H1 (cell line): Measurements from ENCODE around the gene FCAMR. TPM values are rescaled to one million over a fixed set of nuclear protein-coding genes. Genes with fewer than 3 reads are reported as not detected.
"Not testable (repeated sequence)": the region's sequence is repeated elsewhere in the genome, so short reads cannot be mapped to it uniquely, and the experiment has no call there.

ENCODE experiments used
- CTCF ChIA-PET: fragments of 300-600 bp; sonication (Branson Sonifier 250); formaldehyde crosslinking; loops from one replicate; lab custom pipeline; 2021; ENCODE audit not compliant: partially characterized antibody; lab: Charles Lee
- POLR2A ChIA-PET: fragments of 300-600 bp; sonication (Branson Sonifier 250); formaldehyde crosslinking; loops from one replicate; lab custom pipeline; 2021; ENCODE audit warnings: inconsistent platforms; ENCODE audit not compliant: partially characterized antibody; lab: Charles Lee
- DNase-seq, 2 experiments: peaks; one replicate each; pipeline versions ENCODE4 v3.0.0 to v3.0.0-alpha.2; 2010 to 2022; ENCODE audit warnings: low spot score in 2 of 2, low read depth in 1 of 2, mixed read lengths in 1 of 2
- FAIRE-seq: peaks from 2 replicates; lab custom pipeline; 2011; peaks lifted over from hg19 to GRCh38; lab: Jason Lieb, UNC
- H2AFZ ChIP-seq: 2 replicates; pipeline ENCODE4 v1.8.1; 2012; ENCODE audit warnings: low read length, inconsistent platforms
- H2AK5ac ChIP-seq: 2 replicates; pipeline ENCODE4 v1.6.1; 2013; ENCODE audit warnings: low read depth, low read length
- H2BK120ac ChIP-seq: replicated peaks from 2 replicates; pipeline ENCODE3; 2013; ENCODE audit warnings: low read depth, low read length, inconsistent platforms
- H2BK12ac ChIP-seq: 2 replicates; pipeline ENCODE4 v1.6.1; 2013; ENCODE audit warnings: low read depth, low read length
- H2BK15ac ChIP-seq: 2 replicates; pipeline ENCODE4 v1.6.1; 2013; ENCODE audit warnings: low read length
- H2BK20ac ChIP-seq: 2 replicates; pipeline ENCODE4 v1.6.1; 2013; ENCODE audit warnings: low read length
- H2BK5ac ChIP-seq: 2 replicates; pipeline ENCODE4 v1.6.1; 2013; ENCODE audit warnings: low read depth, low read length
- H3K14ac ChIP-seq: 2 replicates; pipeline ENCODE4 v1.6.1; 2013; ENCODE audit warnings: inconsistent platforms; ENCODE audit not compliant: insufficient read length
- H3K18ac ChIP-seq: 2 replicates; pipeline ENCODE4 v1.6.1; 2013; ENCODE audit warnings: low read length; ENCODE audit errors: extremely low read depth
- H3K23ac ChIP-seq: 2 replicates; pipeline ENCODE4 v1.6.1; 2013; ENCODE audit warnings: inconsistent platforms; ENCODE audit not compliant: insufficient read length
- H3K23me2 ChIP-seq: 2 replicates; pipeline ENCODE4 v1.6.1; 2013; ENCODE audit warnings: low read depth, low read length
- H3K27ac ChIP-seq: 2 replicates; pipeline ENCODE4 v1.6.1; 2011; ENCODE audit warnings: low read depth, low read length, inconsistent platforms
- H3K27me3 ChIP-seq, 4 experiments: replicated peaks in 1 of 4; 1 replicate in 1 of 4; 2 replicates in 3 of 4; pipeline versions ENCODE4 v1.6.1 to v1.8.1; 2011 to 2013; ENCODE audit warnings: low read length in 3 of 4, mild to moderate bottlenecking in 3 of 4, inconsistent platforms in 2 of 4, mixed read lengths in 2 of 4, moderate library complexity in 1 of 4; ENCODE audit not compliant: control insufficient read depth in 3 of 4, insufficient read depth in 3 of 4; ENCODE audit errors: extremely low read depth in 1 of 4
- H3K36me3 ChIP-seq, 4 experiments: 2 replicates each; pipeline versions ENCODE4 v1.6.1 to v1.8.1; 2011 to 2013; ENCODE audit warnings: mild to moderate bottlenecking in 4 of 4, low read length in 3 of 4, moderate library complexity in 2 of 4, control low read depth in 1 of 4, inconsistent platforms in 1 of 4; ENCODE audit not compliant: insufficient read depth in 4 of 4, control insufficient read depth in 2 of 4
- H3K4ac ChIP-seq: replicated peaks from 2 replicates; pipeline ENCODE3; 2013; ENCODE audit warnings: low read length, low read depth, mixed read lengths, inconsistent platforms; ENCODE audit not compliant: insufficient read length
- H3K4me1 ChIP-seq, 4 experiments: replicated peaks in 1 of 4; 1 replicate in 1 of 4; 2 replicates in 3 of 4; pipeline versions ENCODE4 v1.6.1 to v1.8.1; 2011 to 2013; ENCODE audit warnings: low read length in 3 of 4, inconsistent platforms in 2 of 4, mixed read lengths in 1 of 4; ENCODE audit not compliant: insufficient read depth in 4 of 4, control insufficient read depth in 3 of 4
- H3K4me2 ChIP-seq, 2 experiments: 2 replicates each; pipeline versions ENCODE4 v1.6.1 to v1.8.1; 2011 to 2013; ENCODE audit warnings: low read depth in 2 of 2, low read length in 2 of 2, control low read depth in 1 of 2, inconsistent platforms in 1 of 2, mild to moderate bottlenecking in 1 of 2; ENCODE audit not compliant: insufficient read depth in 1 of 2
- H3K4me3 ChIP-seq, 4 experiments: fragments of 200-600, 300-600 bp in 1 of 4; sonication (generic), shearing (Covaris generic), sonication (Bioruptor Twin) in 1 of 4; 2 replicates each; pipeline versions ENCODE4 v1.5.1 to v1.8.1; 2011 to 2016; ENCODE audit warnings: low read length in 4 of 4, low read depth in 3 of 4, control low read depth in 2 of 4, inconsistent platforms in 2 of 4, mild to moderate bottlenecking in 2 of 4, mixed read lengths in 1 of 4, moderate library complexity in 1 of 4; ENCODE audit not compliant: insufficient read depth in 2 of 4; ENCODE audit errors: extremely low read depth in 1 of 4
- H3K56ac ChIP-seq: replicated peaks from 2 replicates; pipeline ENCODE3; 2013; ENCODE audit warnings: low read depth, mild to moderate bottlenecking, mixed read lengths, low read length, inconsistent platforms; ENCODE audit not compliant: insufficient read length
- H3K79me1 ChIP-seq: 2 replicates; pipeline ENCODE4 v1.6.1; 2013; ENCODE audit warnings: low read depth, low read length, control low read depth
- H3K79me2 ChIP-seq, 2 experiments: 2 replicates each; pipeline versions ENCODE4 v1.6.1 to v1.8.1; 2012 to 2013; ENCODE audit warnings: low read length in 2 of 2, mild to moderate bottlenecking in 2 of 2, inconsistent platforms in 1 of 2; ENCODE audit not compliant: insufficient read depth in 2 of 2, control insufficient read depth in 1 of 2
- H3K9ac ChIP-seq, 4 experiments: replicated peaks in 1 of 4; 1 replicate in 1 of 4; 2 replicates in 3 of 4; pipeline versions ENCODE4 v1.6.1 to v1.8.1; 2011 to 2013; ENCODE audit warnings: low read depth in 3 of 4, low read length in 3 of 4, control low read depth in 2 of 4, mild to moderate bottlenecking in 2 of 4, moderate library complexity in 2 of 4, inconsistent platforms in 1 of 4; ENCODE audit errors: extremely low read depth in 1 of 4
- H3K9me3 ChIP-seq, 2 experiments: 2 replicates each; pipeline versions ENCODE4 v1.6.1 to v1.8.1; 2012 to 2013; ENCODE audit warnings: mild to moderate bottlenecking in 2 of 2, moderate library complexity in 2 of 2, control low read depth in 1 of 2, inconsistent platforms in 1 of 2, low read depth in 1 of 2, low read length in 1 of 2, mixed read lengths in 1 of 2; ENCODE audit not compliant: insufficient read depth in 2 of 2
- H4K20me1 ChIP-seq, 2 experiments: replicated peaks in 1 of 2; 2 replicates each; pipeline versions ENCODE3 to v1.8.1; 2011 to 2013; ENCODE audit warnings: inconsistent platforms in 2 of 2, low read length in 2 of 2, mild to moderate bottlenecking in 1 of 2; ENCODE audit not compliant: insufficient read depth in 2 of 2, control insufficient read depth in 1 of 2
- H4K5ac ChIP-seq: 2 replicates; pipeline ENCODE4 v1.6.1; 2013; ENCODE audit warnings: low read length, low read depth, mixed read lengths, inconsistent platforms; ENCODE audit not compliant: insufficient read length
- H4K8ac ChIP-seq: 2 replicates; pipeline ENCODE4 v1.8.0; 2013; ENCODE audit warnings: mild to moderate bottlenecking, moderate library complexity, low read length, inconsistent platforms; ENCODE audit not compliant: insufficient read depth; ENCODE audit errors: extremely low read depth
- H4K91ac ChIP-seq: replicated peaks from 2 replicates; pipeline ENCODE3; 2013; ENCODE audit warnings: low read length, mixed read lengths, inconsistent platforms; ENCODE audit not compliant: insufficient read length
- WGBS, 2 experiments: shearing (Covaris generic) in 1 of 2; methylation state at CpG; one replicate each; pipeline versions ENCODE4 v1.1.6 to v1.1.7; 2013 to 2015; ENCODE audit warnings: low lambda C conversion rate in 2 of 2, mixed read lengths in 2 of 2, inconsistent platforms in 1 of 2, low coverage in 1 of 2, missing lambda C conversion rate in 1 of 2; ENCODE audit not compliant: insufficient replicate concordance in 2 of 2, insufficient coverage in 1 of 2, insufficient read length in 1 of 2; ENCODE audit errors: extremely low coverage in 1 of 2, missing lambda C conversion rate in 1 of 2; 5-methylcytosine and 5-hydroxymethylcytosine counted together
- polyA plus RNA-seq, 7 experiments: library from polyadenylated mRNA; depleted of rRNA in 3 of 7; stranded (reverse) in 5 of 7; unstranded in 2 of 7; fragments of >200 nt in 5 of 7; fragments of 200-250 nt in 2 of 7; gene quantifications; 1 replicate in 5 of 7; 2 replicates in 1 of 7; 4 replicates in 1 of 7; pipeline versions ENCODE4 v1.2.1 to v1.2.3, GENCODE V29; 2011 to 2013; ENCODE audit warnings: missing spikeins in 2 of 7, mixed read lengths in 2 of 7
- total RNA-seq: library from RNA; stranded (reverse); fragmentation: NEBNext Ultra II Directional; extraction: Animal tissue kit (Norgen Biotek cat#: 25700); gene quantifications from 2 replicates; pipeline ENCODE4 v1.2.1, GENCODE V29; 2021

The FCAMR gene
- total and polyA plus RNA-seq, 2 of the 8 experiments (the other 6 are each of a cell fraction or from before 2014, with no cell fraction given), result not detected

GRCh38 chr1:206923961-206924557 is 46.2 kb downstream of the FCAMR start:
- CTCF ChIA-PET, result interaction anchor here (1.2 to 13.8 kb wide), 4 partner anchors 5 to 65 kb away, joined by 4 to 226 read pairs (median 98); partner anchors contain the start of gene PIGR
- H3K14ac ChIP-seq, H3K23ac ChIP-seq, H3K36me3 ChIP-seq, H3K4me2 ChIP-seq, H3K79me2 ChIP-seq, H3K18ac ChIP-seq, H3K4me1 ChIP-seq, H4K5ac ChIP-seq, POLR2A ChIA-PET, DNase-seq, H2BK120ac ChIP-seq, FAIRE-seq, H3K27me3 ChIP-seq, H3K9me3 ChIP-seq, H3K27ac ChIP-seq, H2AFZ ChIP-seq, H3K4me3 ChIP-seq, H3K79me1 ChIP-seq: not testable (repeated sequence)
- H3K4ac ChIP-seq, result peak overlapping the region; percentile 63
- peak overlapping the region; percentile 90 for H2BK15ac ChIP-seq
- H4K20me1 ChIP-seq, result peaks cover 0 to 11% of the 10 kb centered on the region in 2 experiments
- H4K91ac ChIP-seq, result peak overlapping the region; percentile 96
- WGBS, 2 experiments, result 90% methylated on average over 4 of the region's 4 CpGs; no CpG with 5 or more reads in 1 of the 2 experiments
- peak overlapping the region; percentile 91 for H2AK5ac ChIP-seq
- H2BK20ac ChIP-seq, result peak overlapping the region; percentile 3; the same call in 1 of the 2 replicates
- peak overlapping the region; percentile 4; the same call in 1 of the 2 replicates for H4K8ac ChIP-seq
- peak overlapping the region; percentile 53 for H2BK12ac ChIP-seq
- peaks cover 12% of the 10 kb centered on the region for H3K23me2 ChIP-seq
- H3K9ac ChIP-seq, result peak overlapping the region in 1 of 4 experiments; percentile 69; a peak in 1 of 7 replicates
- H2BK5ac ChIP-seq, result peak overlapping the region; percentile 11; the same call in 1 of the 2 replicates
- peak overlapping the region; percentile 94 for H3K56ac ChIP-seq
